WTC11 (cell line): ENCODE data around the gene SLC30A9. TPM values are rescaled to one million over a fixed set of nuclear protein-coding genes. Genes with fewer than 3 reads are reported as not detected.

ENCODE experiments used
- ATAC-seq: fragments of 200-7000 bp; cut with Tn5 transposase; 2 replicates; pipeline ENCODE4 v1.10.0; 2021; ENCODE audit warnings: mild to moderate bottlenecking, moderate library complexity
- CTCF ChIA-PET: fragments of 300-600 bp; sonication (Branson Sonifier 250); formaldehyde crosslinking; loops from one replicate; lab custom pipeline; 2021; ENCODE audit warnings: antibody characterized with exemption; lab: Charles Lee
- POLR2A ChIA-PET: fragments of 350-600 bp; sonication (Branson Sonifier 250); formaldehyde crosslinking; loops from one replicate; lab custom pipeline; 2021; ENCODE audit warnings: antibody characterized with exemption; lab: Charles Lee
- DNase-seq: peaks from one replicate; pipeline ENCODE4 v3.0.0; 2021; ENCODE audit warnings: low spot score
- H3K27ac Mint-ChIP-seq: 2 replicates; pipeline ENCODE4 v1.8.0; 2021; ENCODE audit warnings: mixed read lengths
- H3K27me3 Mint-ChIP-seq: 2 replicates; pipeline ENCODE4 v1.8.0; 2021; ENCODE audit warnings: low read depth, mild to moderate bottlenecking, moderate library complexity, mixed read lengths
- H3K36me3 Mint-ChIP-seq: 2 replicates; pipeline ENCODE4 v1.8.0; 2021; ENCODE audit warnings: mixed read lengths
- H3K4me1 Mint-ChIP-seq: 2 replicates; pipeline ENCODE4 v1.8.0; 2022; ENCODE audit warnings: mixed read lengths
- H3K4me3 Mint-ChIP-seq: 2 replicates; pipeline ENCODE4 v1.8.0; 2021; ENCODE audit warnings: mild to moderate bottlenecking, moderate library complexity, mixed read lengths
- H3K9me3 Mint-ChIP-seq: 2 replicates; pipeline ENCODE4 v1.8.0; 2021; ENCODE audit warnings: mixed read lengths
- ATF3 ChIP-seq: sonication (generic); formaldehyde crosslinking; conservative IDR thresholded peaks from 2 replicates; pipeline ENCODE4 v1.8.1; 2022; ENCODE audit warnings: mild to moderate bottlenecking, missing genetic modification reagents
- ATF6 ChIP-seq: sonication (generic); formaldehyde crosslinking; IDR thresholded peaks from 2 replicates; pipeline ENCODE4 v1.8.1; 2023; ENCODE audit warnings: mild to moderate bottlenecking, missing genetic modification reagents
- CBFB ChIP-seq: sonication (generic); formaldehyde crosslinking; IDR thresholded peaks from 2 replicates; pipeline ENCODE4 v1.8.1; 2022; ENCODE audit warnings: mild to moderate bottlenecking, low read depth, missing genetic modification reagents
- CDX4 ChIP-seq: fragments of 250-450 bp; sonication (Bioruptor Pico); IDR thresholded peaks from 2 replicates; pipeline ENCODE4 v1.9.0; 2021; ENCODE audit warnings: moderate library complexity, mild to moderate bottlenecking, inconsistent platforms, borderline replicate concordance
- CREM ChIP-seq: sonication (generic); formaldehyde crosslinking; IDR thresholded peaks from 2 replicates; pipeline ENCODE4 v1.8.1; 2022; ENCODE audit warnings: mild to moderate bottlenecking, missing genetic modification reagents, moderate library complexity
- E2F4 ChIP-seq: sonication (generic); formaldehyde crosslinking; IDR thresholded peaks from 2 replicates; pipeline ENCODE4 v1.8.1; 2022; ENCODE audit warnings: low read depth, mild to moderate bottlenecking, moderate library complexity, missing genetic modification reagents, borderline replicate concordance
- E2F5 ChIP-seq: sonication (generic); formaldehyde crosslinking; IDR thresholded peaks from 2 replicates; pipeline ENCODE4 v1.8.1; 2022; ENCODE audit warnings: mild to moderate bottlenecking, moderate library complexity, missing genetic modification reagents
- EMX1 ChIP-seq: fragments of 250-450 bp; sonication (Bioruptor Pico); IDR thresholded peaks from 2 replicates; pipeline ENCODE4 v1.8.0; 2021; ENCODE audit warnings: mild to moderate bottlenecking
- ESRRA ChIP-seq: sonication (generic); formaldehyde crosslinking; IDR thresholded peaks from 2 replicates; pipeline ENCODE4 v1.8.1; 2022; ENCODE audit warnings: mild to moderate bottlenecking, missing genetic modification reagents, borderline replicate concordance
- GABPB1 ChIP-seq: sonication (generic); formaldehyde crosslinking; IDR thresholded peaks from 2 replicates; pipeline ENCODE4 v1.8.1; 2023; ENCODE audit warnings: mild to moderate bottlenecking, missing genetic modification reagents
- HMGXB4 ChIP-seq: sonication (generic); formaldehyde crosslinking; IDR thresholded peaks from 2 replicates; pipeline ENCODE4 v1.8.1; 2023; ENCODE audit warnings: mild to moderate bottlenecking, moderate library complexity, missing genetic modification reagents
- MAX ChIP-seq: sonication (generic); formaldehyde crosslinking; IDR thresholded peaks from 2 replicates; pipeline ENCODE4 v1.8.0; 2022; ENCODE audit warnings: mild to moderate bottlenecking, missing genetic modification reagents
- NFE2L1 ChIP-seq: sonication (generic); formaldehyde crosslinking; IDR thresholded peaks from 2 replicates; pipeline ENCODE4 v1.8.1; 2023; ENCODE audit warnings: missing genetic modification reagents
- NR1H2 ChIP-seq: sonication (generic); formaldehyde crosslinking; IDR thresholded peaks from 2 replicates; pipeline ENCODE4 v1.9.0; 2021; ENCODE audit warnings: mild to moderate bottlenecking, moderate library complexity, missing genetic modification reagents
- NR3C1 ChIP-seq: sonication (generic); formaldehyde crosslinking; conservative IDR thresholded peaks from 2 replicates; pipeline ENCODE4 v1.8.1; 2023; ENCODE audit warnings: low read depth, mild to moderate bottlenecking, missing genetic modification reagents
- OVOL2 ChIP-seq: fragments of 250-450 bp; sonication (Bioruptor Pico); IDR thresholded peaks from 2 replicates; pipeline ENCODE4 v1.9.0; 2021; ENCODE audit warnings: mild to moderate bottlenecking, borderline replicate concordance
- PREB ChIP-seq: sonication (generic); formaldehyde crosslinking; IDR thresholded peaks from 2 replicates; pipeline ENCODE4 v1.8.1; 2022; ENCODE audit warnings: mild to moderate bottlenecking, missing genetic modification reagents, moderate library complexity, borderline replicate concordance
- SMAD4 ChIP-seq: sonication (generic); formaldehyde crosslinking; IDR thresholded peaks from 2 replicates; pipeline ENCODE4 v1.8.0; 2022; ENCODE audit warnings: mild to moderate bottlenecking, missing genetic modification reagents
- TP53 ChIP-seq: sonication (generic); formaldehyde crosslinking; IDR thresholded peaks from 2 replicates; pipeline ENCODE4 v1.8.1; 2023; ENCODE audit warnings: mild to moderate bottlenecking, missing genetic modification reagents
- ZBTB43 ChIP-seq: sonication (generic); formaldehyde crosslinking; IDR thresholded peaks from 2 replicates; pipeline ENCODE4 v1.8.1; 2023; ENCODE audit warnings: mild to moderate bottlenecking, missing genetic modification reagents
- ZNF121 ChIP-seq: sonication (generic); formaldehyde crosslinking; IDR thresholded peaks from 2 replicates; pipeline ENCODE4 v1.8.0; 2023; ENCODE audit warnings: missing genetic modification reagents
- total RNA-seq: library from RNA; stranded (reverse); gene quantifications from 3 replicates; pipeline ENCODE4 v1.2.3, GENCODE V29; 2021

The SLC30A9 gene
- total RNA-seq, 1 experiment from 2014 or later: 70.1 TPM

- TF ChIP-seq CREM: no peak
- TF ChIP-seq ZNF121 (CRISPR knock-in tag): no peak
- TF ChIP-seq NR3C1 (CRISPR knock-in tag): no peak
- no peak for TF ChIP-seq E2F5 (CRISPR knock-in tag)
- TF ChIP-seq CBFB (CRISPR knock-in tag): no peak
- TF ChIP-seq ATF3: no peak
- TF ChIP-seq SMAD4 (CRISPR knock-in tag): no peak
- TF ChIP-seq GABPB1: no peak
- no peak for TF ChIP-seq ATF6
- no peak for TF ChIP-seq E2F4 (CRISPR knock-in tag)
- no peak for TF ChIP-seq NFE2L1 (CRISPR knock-in tag)
- no peak for TF ChIP-seq OVOL2 (CRISPR knock-in tag)
- no peak for TF ChIP-seq NR1H2 (CRISPR knock-in tag)
- no peak for TF ChIP-seq TP53
- no peak for TF ChIP-seq HMGXB4
- no peak for TF ChIP-seq CDX4 (CRISPR knock-in tag)
- POLR2A ChIA-PET: no interaction called here
- Mint-ChIP-seq H3K4me3 (no peak overlapping the region), H3K27me3 (no peaks in the 10 kb centered on the region), H3K4me1 (no peaks in the 10 kb centered on the region), H3K9me3 (no peaks in the 10 kb centered on the region), H3K36me3 (peaks cover 8% of the 10 kb centered on the region), H3K27ac (no peak overlapping the region)
- ATAC-seq (no peak), DNase-seq (no peak)
- CTCF ChIA-PET: no interaction called here
These were observed 84.0 kb downstream of the SLC30A9 start for GRCh38 chr4:42074294-42074693.

GRCh38 chr4:42078184-42078801 lies 88.0 kb downstream of the SLC30A9 start:
- H3K9me3 Mint-ChIP-seq: no peaks in the 10 kb centered on the region
- DNase-seq: no peak
- H3K27me3 Mint-ChIP-seq: no peaks in the 10 kb centered on the region
- no peak for ATAC-seq
- no peak overlapping the region for H3K27ac Mint-ChIP-seq
- CTCF ChIA-PET: interaction anchor here (0.7 kb wide), 1 partner anchor 1360 kb away, joined by 3 read pairs; no protein-coding TSS in a partner anchor
- H3K4me3 Mint-ChIP-seq: no peak overlapping the region
- peaks cover 5% of the 10 kb centered on the region; the same call in 1 of the 2 replicates for H3K36me3 Mint-ChIP-seq
- POLR2A ChIA-PET: no interaction called here
- H3K4me1 Mint-ChIP-seq: no peaks in the 10 kb centered on the region
- TF ChIP-seq EMX1 (CRISPR knock-in tag): no peak
- TF ChIP-seq ZBTB43 (CRISPR knock-in tag): no peak
- no peak for TF ChIP-seq ATF3
- TF ChIP-seq ESRRA (CRISPR knock-in tag): no peak
- TF ChIP-seq MAX (CRISPR knock-in tag): no peak
- no peak for TF ChIP-seq PREB
